H9 (cell line): ENCODE measurements around the gene NIN. TPM values are rescaled to one million over a fixed set of nuclear protein-coding genes. Genes with fewer than 3 reads are reported as not detected.

Experiments
- DNase-seq: peaks from one replicate; pipeline ENCODE4 v3.0.0-alpha.2; 2017
- H2AFZ ChIP-seq: one replicate; pipeline ENCODE4 v1.6.1; 2013; ENCODE audit warnings: mild to moderate bottlenecking, low read length, control low read depth, moderate library complexity
- H2AK5ac ChIP-seq: 2 replicates; pipeline ENCODE4 v1.6.1; 2013; ENCODE audit warnings: low read length, control low read depth, mixed read lengths; ENCODE audit not compliant: insufficient read length
- H2BK120ac ChIP-seq: one replicate; pipeline ENCODE4 v1.6.1; 2013; ENCODE audit warnings: low read depth, mild to moderate bottlenecking, low read length, control low read depth, inconsistent platforms; ENCODE audit not compliant: poor library complexity, severe bottlenecking
- H2BK12ac ChIP-seq: 2 replicates; pipeline ENCODE4 v1.6.1; 2013; ENCODE audit warnings: low read length, control low read depth, mixed read lengths, low read depth; ENCODE audit not compliant: insufficient read length
- H2BK15ac ChIP-seq: 2 replicates; pipeline ENCODE4 v1.6.1; 2013; ENCODE audit warnings: low read depth, low read length, control low read depth
- H2BK20ac ChIP-seq: one replicate; pipeline ENCODE4 v1.6.1; 2013; ENCODE audit warnings: low read depth, mild to moderate bottlenecking, low read length, control low read depth, inconsistent platforms; ENCODE audit not compliant: poor library complexity, severe bottlenecking
- H2BK5ac ChIP-seq: 2 replicates; pipeline ENCODE4 v1.6.1; 2013; ENCODE audit warnings: low read length, control low read depth, mixed read lengths; ENCODE audit not compliant: insufficient read length
- H3K14ac ChIP-seq: 2 replicates; pipeline ENCODE4 v1.6.1; 2013; ENCODE audit warnings: low read length, control low read depth; ENCODE audit not compliant: insufficient read depth
- H3K18ac ChIP-seq: 2 replicates; pipeline ENCODE4 v1.6.1; 2013; ENCODE audit warnings: low read depth, mild to moderate bottlenecking, mixed read lengths, low read length, control low read depth; ENCODE audit not compliant: insufficient read length
- H3K23ac ChIP-seq: 2 replicates; pipeline ENCODE4 v1.6.1; 2013; ENCODE audit warnings: low read length, control low read depth, mixed read lengths, low read depth; ENCODE audit not compliant: insufficient read length
- H3K23me2 ChIP-seq: 2 replicates; pipeline ENCODE4 v1.6.1; 2013; ENCODE audit warnings: low read depth, mild to moderate bottlenecking, mixed read lengths, low read length, control low read depth; ENCODE audit not compliant: insufficient read length, poor library complexity, severe bottlenecking
- H3K27ac ChIP-seq: 2 replicates; pipeline ENCODE4 v1.5.1; 2013; ENCODE audit warnings: low read length, control low read depth, mixed read lengths, low read depth; ENCODE audit not compliant: insufficient read length
- H3K27me3 ChIP-seq: 2 replicates; pipeline ENCODE4 v1.6.1; 2013; ENCODE audit warnings: low read length, control low read depth, inconsistent platforms; ENCODE audit not compliant: insufficient read depth
- H3K4ac ChIP-seq: 2 replicates; pipeline ENCODE4 v1.6.1; 2013; ENCODE audit warnings: low read depth, mild to moderate bottlenecking, control low read depth, inconsistent platforms, low read length, moderate library complexity
- H3K4me1 ChIP-seq: 2 replicates; pipeline ENCODE4 v1.6.1; 2013; ENCODE audit warnings: low read length, control low read depth, inconsistent platforms; ENCODE audit not compliant: insufficient read depth
- H3K4me2 ChIP-seq: 2 replicates; pipeline ENCODE4 v1.6.1; 2013; ENCODE audit warnings: low read length, control low read depth, mixed read lengths; ENCODE audit not compliant: insufficient read length, insufficient read depth
- H3K56ac ChIP-seq: 2 replicates; pipeline ENCODE4 v1.6.1; 2013; ENCODE audit warnings: low read depth, mild to moderate bottlenecking, mixed read lengths, low read length, control low read depth; ENCODE audit not compliant: insufficient read length
- H3K79me1 ChIP-seq: 2 replicates; pipeline ENCODE4 v1.6.1; 2013; ENCODE audit warnings: low read depth, mild to moderate bottlenecking, moderate library complexity, low read length, control low read depth, inconsistent platforms; ENCODE audit not compliant: insufficient read depth, poor library complexity, severe bottlenecking
- H3K79me2 ChIP-seq: 2 replicates; pipeline ENCODE4 v1.6.1; 2013; ENCODE audit warnings: low read length, control low read depth, inconsistent platforms; ENCODE audit not compliant: insufficient read depth
- H3K9ac ChIP-seq: 2 replicates; pipeline ENCODE4 v1.6.1; 2013; ENCODE audit warnings: low read length, control low read depth, mixed read lengths; ENCODE audit not compliant: insufficient read length; ENCODE audit errors: extremely low read depth
- H3K9me3 ChIP-seq: one replicate; pipeline ENCODE4 v1.6.1; 2013; ENCODE audit warnings: low read depth, low read length, inconsistent platforms; ENCODE audit not compliant: control insufficient read depth
- H3T11ph ChIP-seq: one replicate; pipeline ENCODE4 v1.6.1; 2013; ENCODE audit warnings: mild to moderate bottlenecking, low read length, control low read depth, inconsistent platforms
- H4K20me1 ChIP-seq: one replicate; pipeline ENCODE4 v1.6.1; 2013; ENCODE audit not compliant: control insufficient read depth, insufficient read length, insufficient read depth
- H4K5ac ChIP-seq: 2 replicates; pipeline ENCODE4 v1.6.1; 2013; ENCODE audit warnings: low read depth, mild to moderate bottlenecking, mixed read lengths, low read length, control low read depth; ENCODE audit not compliant: insufficient read length
- H4K8ac ChIP-seq: replicated peaks from 2 replicates; pipeline ENCODE4 v1.6.1; 2013; ENCODE audit warnings: low read length, control low read depth, mixed read lengths, low read depth; ENCODE audit not compliant: insufficient read length
- H4K91ac ChIP-seq: 2 replicates; pipeline ENCODE4 v1.6.1; 2013; ENCODE audit warnings: low read depth, mild to moderate bottlenecking, moderate library complexity, mixed read lengths, low read length, control low read depth; ENCODE audit not compliant: insufficient read length
- H3K27ac Mint-ChIP-seq, 3 experiments: 2 replicates in 2 of 3; 3 replicates in 1 of 3; pipeline ENCODE4 v1.8.0; 2020 to 2021; ENCODE audit warnings: mixed read lengths in 3 of 3, mild to moderate bottlenecking in 1 of 3, moderate library complexity in 1 of 3
- H3K27me3 Mint-ChIP-seq: 2 replicates; pipeline ENCODE4 v1.8.0; 2021; ENCODE audit warnings: low read depth, mild to moderate bottlenecking, moderate library complexity, mixed read lengths
- H3K36me3 Mint-ChIP-seq, 3 experiments: 2 replicates in 2 of 3; 3 replicates in 1 of 3; pipeline ENCODE4 v1.8.0; 2020 to 2021; ENCODE audit warnings: low read depth in 3 of 3, mixed read lengths in 3 of 3; ENCODE audit not compliant: insufficient read depth in 1 of 3
- H3K4me1 Mint-ChIP-seq, 2 experiments: 2 replicates each; pipeline ENCODE4 v1.8.0; 2020; ENCODE audit warnings: mixed read lengths in 2 of 2
- H3K4me3 Mint-ChIP-seq, 2 experiments: 2 replicates in 1 of 2; 3 replicates in 1 of 2; pipeline ENCODE4 v1.8.0; 2020 to 2021; ENCODE audit warnings: mild to moderate bottlenecking in 2 of 2, mixed read lengths in 2 of 2, moderate library complexity in 1 of 2
- H3K9me3 Mint-ChIP-seq, 2 experiments: 2 replicates in 1 of 2; 3 replicates in 1 of 2; pipeline ENCODE4 v1.8.0; 2020; ENCODE audit warnings: mild to moderate bottlenecking in 2 of 2, mixed read lengths in 2 of 2, moderate library complexity in 1 of 2
- CTCF ChIP-seq: fragments of 200-600 bp; sonication (generic); conservative IDR thresholded peaks from 3 replicates; pipeline ENCODE4 v1.8.0; 2021; ENCODE audit warnings: antibody characterized with exemption, mild to moderate bottlenecking
- total RNA-seq: library from RNA; stranded (reverse); gene quantifications from 2 replicates; pipeline ENCODE4 v1.2.1, GENCODE V29; 2021

Gene NIN
- total RNA-seq, 1 experiment from 2014 or later, result 18.4 TPM

- Mint-ChIP-seq H3K4me3 (no peak overlapping the region), H3K36me3 (no peaks in the 10 kb centered on the region; a peak in 1 of 7 replicates)
These were observed 22.9 kb upstream of the NIN start for GRCh38 chr14:50853891-50854290.

More at GRCh38 chr14:50853891-50854290, 22.9 kb upstream of the NIN start:
- H4K20me1 ChIP-seq, result no peaks in the 10 kb centered on the region
- H3K27me3 ChIP-seq, result no peaks in the 10 kb centered on the region
- H4K91ac ChIP-seq, result no peak overlapping the region
- H3T11ph ChIP-seq, result no peak overlapping the region
- no peak overlapping the region for H3K23ac ChIP-seq
- H3K4ac ChIP-seq, result no peak overlapping the region
- H2BK12ac ChIP-seq, result no peak overlapping the region
- no peak overlapping the region for H2BK5ac ChIP-seq
- H3K27ac Mint-ChIP-seq, result no peak overlapping the region
- H2BK15ac ChIP-seq, result no peak overlapping the region; the same call in 1 of the 2 replicates
- peaks cover 0 to 4% of the 10 kb centered on the region in 2 experiments; a peak in 1 of 4 replicates for H3K4me1 Mint-ChIP-seq
- no peak overlapping the region for H4K8ac ChIP-seq
- no peaks in the 10 kb centered on the region for H3K23me2 ChIP-seq
- H2AFZ ChIP-seq, result no peak overlapping the region
- no peak for DNase-seq
- no peaks in the 10 kb centered on the region; a peak in 1 of 5 replicates for H3K9me3 Mint-ChIP-seq
- H3K4me1 ChIP-seq, result no peaks in the 10 kb centered on the region
- H3K56ac ChIP-seq, result no peak overlapping the region
- no peaks in the 10 kb centered on the region for H3K79me2 ChIP-seq
- H2BK20ac ChIP-seq, result no peak overlapping the region
- H2BK120ac ChIP-seq, result no peak overlapping the region
- H3K18ac ChIP-seq, result no peak overlapping the region
- H3K27me3 Mint-ChIP-seq, result peaks cover 2% of the 10 kb centered on the region; the same call in 1 of the 2 replicates
- H3K79me1 ChIP-seq, result no peaks in the 10 kb centered on the region
- no peak overlapping the region for H4K5ac ChIP-seq
- no peak overlapping the region for H3K14ac ChIP-seq
- no peak for TF ChIP-seq CTCF
- H2AK5ac ChIP-seq, result no peak overlapping the region
- no peaks in the 10 kb centered on the region for H3K9me3 ChIP-seq
- H3K9ac ChIP-seq, result no peak overlapping the region
- no peak overlapping the region for H3K27ac ChIP-seq
- no peak overlapping the region for H3K4me2 ChIP-seq
